ENCODE data around the gene IPO4. TPM values are rescaled to one million over a fixed set of nuclear protein-coding genes. Genes with fewer than 3 reads are reported as not detected.

IPO4 gene
- total RNA-seq, 1 experiment from 2014 or later = 82.6 TPM

DNA sequence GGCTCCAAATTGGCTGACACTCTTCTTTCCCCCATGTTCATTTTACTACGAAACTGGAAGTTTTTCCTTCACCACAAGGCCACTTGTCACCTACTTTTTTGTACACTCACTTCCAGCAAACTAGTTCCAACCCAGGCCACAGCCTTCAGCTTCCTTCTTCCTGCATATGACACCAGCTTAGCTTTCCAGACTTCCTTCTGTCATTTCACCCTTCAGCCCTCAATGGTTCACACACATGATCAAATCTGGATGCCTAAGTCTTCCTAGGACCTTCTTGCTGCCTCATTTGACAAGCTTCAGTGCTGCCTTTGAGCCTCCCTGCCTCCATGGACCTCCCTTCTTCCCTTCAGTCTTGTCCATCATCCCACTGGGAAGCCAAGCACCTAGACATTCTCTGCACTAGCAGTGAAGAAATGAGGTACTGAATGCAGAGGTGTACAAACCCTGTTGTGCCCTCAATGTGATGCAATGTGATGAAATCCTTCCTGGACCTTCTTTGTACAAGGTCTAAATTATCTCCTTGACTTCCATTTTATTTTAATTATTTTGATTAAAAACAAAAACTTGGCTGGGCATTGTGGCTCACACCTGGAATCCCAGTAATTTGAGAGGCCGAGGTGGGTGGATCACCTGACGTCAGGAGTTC, 21.0 kb downstream of the IPO4 start:
- no peaks in the 10 kb centered on the region for H3K4me1 Mint-ChIP-seq (ENCODE audit: low read depth, unreplicated experiment)
- no peaks in the 10 kb centered on the region for H3K9me3 Mint-ChIP-seq (ENCODE audit: low read depth, unreplicated experiment)
- peak overlapping the region; percentile 55 for H3K27ac Mint-ChIP-seq (ENCODE audit: unreplicated experiment)
- no peaks in the 10 kb centered on the region for H3K27me3 Mint-ChIP-seq (ENCODE audit: unreplicated experiment)
- DNase-seq = no peak
- BruUV-seq (replicated peaks) = no TSS peak
- TF ChIP-seq, protein P1, sequence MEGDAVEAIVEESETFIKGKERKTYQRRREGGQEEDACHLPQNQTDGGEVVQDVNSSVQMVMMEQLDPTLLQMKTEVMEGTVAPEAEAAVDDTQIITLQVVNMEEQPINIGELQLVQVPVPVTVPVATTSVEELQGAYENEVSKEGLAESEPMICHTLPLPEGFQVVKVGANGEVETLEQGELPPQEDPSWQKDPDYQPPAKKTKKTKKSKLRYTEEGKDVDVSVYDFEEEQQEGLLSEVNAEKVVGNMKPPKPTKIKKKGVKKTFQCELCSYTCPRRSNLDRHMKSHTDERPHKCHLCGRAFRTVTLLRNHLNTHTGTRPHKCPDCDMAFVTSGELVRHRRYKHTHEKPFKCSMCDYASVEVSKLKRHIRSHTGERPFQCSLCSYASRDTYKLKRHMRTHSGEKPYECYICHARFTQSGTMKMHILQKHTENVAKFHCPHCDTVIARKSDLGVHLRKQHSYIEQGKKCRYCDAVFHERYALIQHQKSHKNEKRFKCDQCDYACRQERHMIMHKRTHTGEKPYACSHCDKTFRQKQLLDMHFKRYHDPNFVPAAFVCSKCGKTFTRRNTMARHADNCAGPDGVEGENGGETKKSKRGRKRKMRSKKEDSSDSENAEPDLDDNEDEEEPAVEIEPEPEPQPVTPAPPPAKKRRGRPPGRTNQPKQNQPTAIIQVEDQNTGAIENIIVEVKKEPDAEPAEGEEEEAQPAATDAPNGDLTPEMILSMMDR (IDR thresholded peaks at IDR 0.05; ENCODE audit: unreplicated experiment) = no peak
- intact Hi-C loops (cut with micrococcal nuclease; ENCODE audit: unreplicated experiment) = no loop called here
- peaks cover 40% of the 10 kb centered on the region for H3K36me3 Mint-ChIP-seq (ENCODE audit: insufficient read depth, unreplicated experiment)
- CTCF ChIA-PET = no interaction called here
- H3K4me3 Mint-ChIP-seq (ENCODE audit: low read depth, unreplicated experiment) = no peak overlapping the region

DNA sequence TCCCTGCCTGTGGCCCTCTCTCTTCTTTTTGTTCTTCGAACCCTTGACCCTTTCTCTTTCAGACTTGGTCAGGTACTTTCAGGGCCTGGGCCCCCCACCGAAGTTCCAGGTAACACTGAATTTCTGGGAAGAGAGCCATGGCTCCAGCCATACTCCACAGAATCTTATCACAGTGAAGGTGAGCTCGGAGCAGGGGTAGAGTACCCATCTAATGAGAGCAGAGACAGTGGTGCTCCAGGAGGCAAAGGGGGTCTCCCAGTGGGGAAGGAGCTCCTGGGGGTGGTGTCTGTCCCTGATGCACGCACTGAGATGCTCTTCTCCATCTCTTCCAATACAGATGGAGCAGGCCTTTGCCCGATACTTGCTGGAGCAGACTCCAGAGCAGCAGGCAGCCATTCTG, 22.8 kb downstream of the IPO4 start:
- intact Hi-C loops (cut with micrococcal nuclease; ENCODE audit: unreplicated experiment) = no loop called here
- DNase-seq = no peak
- Mint-ChIP-seq H3K4me1 (ENCODE audit: low read depth, unreplicated experiment) (peaks cover under 1% of the 10 kb centered on the region), H3K27me3 (ENCODE audit: unreplicated experiment) (no peaks in the 10 kb centered on the region), H3K4me3 (ENCODE audit: low read depth, unreplicated experiment) (no peak overlapping the region), H3K36me3 (ENCODE audit: insufficient read depth, unreplicated experiment) (peaks cover 51% of the 10 kb centered on the region), H3K27ac (ENCODE audit: unreplicated experiment) (no peak overlapping the region), H3K9me3 (ENCODE audit: low read depth, unreplicated experiment) (no peaks in the 10 kb centered on the region)
- no TSS peak for BruUV-seq (replicated peaks)
- TF ChIP-seq, protein P1 (IDR thresholded peaks at IDR 0.05; ENCODE audit: unreplicated experiment) = no peak
- CTCF ChIA-PET = interaction anchor here (1.4 kb wide), 1 partner anchor 19 kb away, joined by 3 read pairs; no protein-coding TSS in a partner anchor

DNA sequence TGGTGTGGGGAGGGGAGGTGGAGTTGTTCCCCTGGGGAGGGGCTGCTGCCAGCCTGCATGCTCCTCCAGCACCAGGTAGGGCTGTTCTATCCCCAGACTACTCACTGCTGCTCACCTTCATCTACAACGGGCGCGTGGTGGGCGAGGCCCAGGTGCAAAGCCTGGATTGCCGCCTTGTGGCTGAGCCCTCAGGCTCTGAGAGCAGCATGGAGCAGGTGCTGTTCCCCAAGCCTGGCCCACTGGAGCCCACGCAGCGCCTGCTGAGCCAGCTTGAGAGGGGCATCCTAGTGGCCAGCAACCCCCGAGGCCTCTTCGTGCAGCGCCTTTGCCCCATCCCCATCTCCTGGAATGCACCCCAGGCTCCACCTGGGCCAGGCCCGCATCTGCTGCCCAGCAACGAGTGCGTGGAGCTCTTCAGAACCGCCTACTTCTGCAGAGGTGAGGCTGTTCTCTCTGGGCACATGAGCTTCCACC, 24.1 kb downstream of the IPO4 start:
- CTCF ChIA-PET = interaction anchor here (1.4 kb wide), 1 partner anchor 18 kb away, joined by 3 read pairs; no protein-coding TSS in a partner anchor
- TF ChIP-seq, protein P1 (IDR thresholded peaks at IDR 0.05; ENCODE audit: unreplicated experiment) = no peak
- no peak overlapping the region for H3K27ac Mint-ChIP-seq (ENCODE audit: unreplicated experiment)
- no peak overlapping the region for H3K4me3 Mint-ChIP-seq (ENCODE audit: low read depth, unreplicated experiment)
- intact Hi-C loops (cut with micrococcal nuclease; ENCODE audit: unreplicated experiment) = no loop called here
- no peaks in the 10 kb centered on the region for H3K9me3 Mint-ChIP-seq (ENCODE audit: low read depth, unreplicated experiment)
- H3K36me3 Mint-ChIP-seq (ENCODE audit: insufficient read depth, unreplicated experiment) = peaks cover 63% of the 10 kb centered on the region
- no peak for DNase-seq
- BruUV-seq (replicated peaks) = no TSS peak
- H3K27me3 Mint-ChIP-seq (ENCODE audit: unreplicated experiment) = no peaks in the 10 kb centered on the region
- peaks cover 13% of the 10 kb centered on the region for H3K4me1 Mint-ChIP-seq (ENCODE audit: low read depth, unreplicated experiment)

DNA sequence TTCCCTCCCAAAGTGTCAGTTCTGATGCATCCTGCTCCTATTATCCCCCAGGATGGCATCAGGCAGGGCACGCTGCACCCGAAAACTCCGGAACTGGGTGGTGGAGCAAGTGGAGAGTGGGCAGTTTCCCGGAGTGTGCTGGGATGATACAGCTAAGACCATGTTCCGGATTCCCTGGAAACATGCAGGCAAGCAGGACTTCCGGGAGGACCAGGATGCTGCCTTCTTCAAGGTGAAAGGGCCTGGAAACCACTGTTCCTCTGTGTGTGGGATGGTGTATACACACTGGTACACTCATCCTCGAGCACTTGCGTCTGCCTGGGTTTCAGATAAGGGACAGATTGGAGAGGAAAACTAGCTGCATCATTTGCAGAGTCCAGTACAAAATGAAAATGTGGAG, 26.5 kb downstream of the IPO4 start:
- H3K9me3 Mint-ChIP-seq (ENCODE audit: low read depth, unreplicated experiment) = no peaks in the 10 kb centered on the region
- CTCF ChIA-PET = interaction anchor here (1.3 to 2.4 kb wide), 3 partner anchors 15 to 72 kb away, joined by 4 to 24 read pairs (median 9); partner anchors contain the start of genes PSME1, PSME2 and RNF31
- H3K27ac Mint-ChIP-seq (ENCODE audit: unreplicated experiment) = peak overlapping the region; percentile 86
- BruUV-seq (replicated peaks) = no TSS peak
- H3K36me3 Mint-ChIP-seq (ENCODE audit: insufficient read depth, unreplicated experiment) = peaks cover 65% of the 10 kb centered on the region
- H3K4me3 Mint-ChIP-seq (ENCODE audit: low read depth, unreplicated experiment) = peak overlapping the region; percentile 76
- DNase-seq = no peak
- H3K4me1 Mint-ChIP-seq (ENCODE audit: low read depth, unreplicated experiment) = peaks cover 15% of the 10 kb centered on the region
- TF ChIP-seq, protein P1 (IDR thresholded peaks at IDR 0.05; ENCODE audit: unreplicated experiment) = no peak
- intact Hi-C loops (cut with micrococcal nuclease; ENCODE audit: unreplicated experiment) = no loop called here
- no peaks in the 10 kb centered on the region for H3K27me3 Mint-ChIP-seq (ENCODE audit: unreplicated experiment)

Measured in Calu3 (cell line).